HG02763 (cell line): Measurements from ENCODE around the gene DNAJC13.

Experiments
- ATAC-seq: cut with Tn5 transposase; IDR thresholded peaks from one replicate; pipeline ENCODE4 v1.9.1; 2021; ENCODE audit warnings: mild to moderate bottlenecking, moderate library complexity; ENCODE audit not compliant: unreplicated experiment

The DNAJC13 gene

GRCh38 chr3:132587401-132587800 is 170.1 kb downstream of the DNAJC13 start:
- ATAC-seq = no peak
